ENCODE results near the gene NLRP9.
A peak's percentile ranks its signal among the peaks of the same experiment; 100 is the strongest.

NLRP9 gene

DNA sequence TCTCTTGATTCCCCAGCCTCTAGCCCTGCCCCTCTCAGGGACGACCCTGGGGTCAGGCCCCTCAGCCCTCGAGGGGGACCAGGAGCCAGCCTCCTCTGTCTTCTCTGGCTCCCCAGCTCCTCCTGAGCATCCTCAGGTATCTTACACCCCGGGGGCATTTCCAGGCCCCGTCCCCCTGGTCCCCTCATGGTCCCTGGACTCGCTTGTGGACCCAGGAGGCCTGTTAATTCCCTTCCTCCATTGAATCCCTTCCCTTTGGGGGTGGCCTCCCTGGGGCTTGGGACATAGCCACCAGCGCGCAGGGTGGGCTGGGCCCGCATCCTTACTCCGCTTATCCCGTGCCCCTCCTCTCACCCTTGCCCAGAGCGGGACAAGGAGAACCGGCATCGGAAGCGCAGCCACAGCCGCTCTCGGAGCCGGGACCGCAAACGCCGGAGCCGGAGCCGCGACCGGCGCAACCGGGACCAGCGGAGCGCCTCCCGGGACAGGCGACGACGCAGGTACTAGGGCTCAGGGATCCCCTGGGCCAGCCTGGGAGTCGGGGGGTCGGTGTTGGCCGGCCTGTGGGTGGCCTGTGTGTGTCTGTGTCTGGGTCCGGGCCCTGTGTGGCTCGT is 79.2 kb downstream of the NLRP9 start:
- Histone ChIP-seq H4K20me1 (ENCODE audit: low read depth, low read length) (peaks cover 25% of the 10 kb centered on the region; the same call in 1 of the 2 replicates), H3K27me3 (ENCODE audit: low read length) (no peaks in the 10 kb centered on the region), H3K36me3 (ENCODE audit: low read length) (peaks cover 19% of the 10 kb centered on the region), H3F3A (ENCODE audit: insufficient read depth) (peaks cover 3% of the 10 kb centered on the region; the same call in 1 of the 2 replicates), H3K4me3 (ENCODE audit: insufficient read depth, low read length, poor library complexity, severe bottlenecking) (no peak overlapping the region), H3K9me2 (replicated peaks; ENCODE audit: insufficient read depth, low read length) (no peaks in the 10 kb centered on the region), H3K27ac (ENCODE audit: low read depth, low read length) (no peak overlapping the region), H3K9me3 (ENCODE audit: insufficient read depth, low read length) (no peaks in the 10 kb centered on the region), H3K9ac (ENCODE audit: low read length) (peak overlapping the region; percentile 93; the same call in 1 of the 2 replicates), H3K79me2 (ENCODE audit: insufficient read depth, low read length) (peaks cover 86% of the 10 kb centered on the region), H3K4me2 (ENCODE audit: low read depth, low read length, poor library complexity, severe bottlenecking) (peak overlapping the region; percentile 94), H2AFZ (ENCODE audit: low read depth, low read length, severe bottlenecking) (no peak overlapping the region)
- no peak for TF ChIP-seq EZH2phosphoT487 (conservative IDR thresholded peaks at IDR 0.05; ENCODE audit: low read length)
- TF ChIP-seq, protein P1, sequence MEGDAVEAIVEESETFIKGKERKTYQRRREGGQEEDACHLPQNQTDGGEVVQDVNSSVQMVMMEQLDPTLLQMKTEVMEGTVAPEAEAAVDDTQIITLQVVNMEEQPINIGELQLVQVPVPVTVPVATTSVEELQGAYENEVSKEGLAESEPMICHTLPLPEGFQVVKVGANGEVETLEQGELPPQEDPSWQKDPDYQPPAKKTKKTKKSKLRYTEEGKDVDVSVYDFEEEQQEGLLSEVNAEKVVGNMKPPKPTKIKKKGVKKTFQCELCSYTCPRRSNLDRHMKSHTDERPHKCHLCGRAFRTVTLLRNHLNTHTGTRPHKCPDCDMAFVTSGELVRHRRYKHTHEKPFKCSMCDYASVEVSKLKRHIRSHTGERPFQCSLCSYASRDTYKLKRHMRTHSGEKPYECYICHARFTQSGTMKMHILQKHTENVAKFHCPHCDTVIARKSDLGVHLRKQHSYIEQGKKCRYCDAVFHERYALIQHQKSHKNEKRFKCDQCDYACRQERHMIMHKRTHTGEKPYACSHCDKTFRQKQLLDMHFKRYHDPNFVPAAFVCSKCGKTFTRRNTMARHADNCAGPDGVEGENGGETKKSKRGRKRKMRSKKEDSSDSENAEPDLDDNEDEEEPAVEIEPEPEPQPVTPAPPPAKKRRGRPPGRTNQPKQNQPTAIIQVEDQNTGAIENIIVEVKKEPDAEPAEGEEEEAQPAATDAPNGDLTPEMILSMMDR (IDR thresholded peaks at IDR 0.05; ENCODE audit: insufficient read depth, low read length, poor library complexity, severe bottlenecking), result no peak
